ENCODE results near the gene EML1. TPM values are rescaled to one million over a fixed set of nuclear protein-coding genes. Genes with fewer than 3 reads are reported as not detected.

Gene EML1
- total RNA-seq, 5 donors from 2014 or later (not counting 1 experiment from before 2014, with no cell fraction given): 0.53 to 1.4 (median 0.60) TPM; not detected in 2

DNA sequence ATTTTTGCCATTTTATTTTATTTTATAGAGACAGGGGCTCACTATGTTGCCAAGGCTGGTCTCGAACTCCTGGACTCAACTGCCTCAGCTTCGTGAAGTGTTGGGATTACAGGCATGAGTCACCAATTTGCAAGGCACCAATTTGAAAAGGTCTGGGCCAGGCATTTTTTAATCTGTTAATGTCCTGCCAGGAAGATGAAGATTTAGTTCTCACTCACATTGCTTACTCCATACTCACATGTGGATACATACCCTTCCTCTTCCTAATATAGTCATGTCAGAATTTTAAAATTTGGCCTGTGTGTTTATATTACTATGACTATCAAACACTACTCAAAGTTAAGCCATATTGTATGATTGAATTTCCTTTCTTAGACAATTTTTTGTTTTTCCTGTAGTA lies 15.3 kb upstream of the EML1 start:
- H3K4me1 ChIP-seq (ENCODE audit: control insufficient read depth in 1 of 2, extremely low read depth in 1 of 2, insufficient read depth in 2 of 2, low read length in 2 of 2): no peaks in the 10 kb centered on the region
- no peak overlapping the region for H3K4me3 ChIP-seq (ENCODE audit: control insufficient read depth in 1 of 2, extremely low read depth in 1 of 2, low read length in 1 of 2)
- no peak overlapping the region for H3K27ac Mint-ChIP-seq
- no peaks in the 10 kb centered on the region for H3K4me1 Mint-ChIP-seq
- no peak overlapping the region for H3K4me3 Mint-ChIP-seq
- no peaks in the 10 kb centered on the region for H3K36me3 ChIP-seq (ENCODE audit: control insufficient read depth in 2 of 2, extremely low read depth in 1 of 2, insufficient read depth in 1 of 2, low read length in 1 of 2)
- WGBS (ENCODE audit: insufficient coverage): 63% methylated on average over 2 of the region's 2 CpGs
- H3K9me3 ChIP-seq: no peaks in the 10 kb centered on the region
- H3K27me3 ChIP-seq (replicated peaks in 1 of 2; ENCODE audit: control insufficient read depth in 2 of 2, extremely low read depth in 1 of 2, insufficient read depth in 2 of 2, low read length in 1 of 2): peaks cover 3 to 44% of the 10 kb centered on the region in 2 experiments
- CTCF ChIA-PET: no interaction called here
- peaks cover 9 to 16% (median 10%) of the 10 kb centered on the region in 3 donors for H3K9me3 Mint-ChIP-seq
- ATAC-seq (replicated peaks in 1 of 4) (no peak), DNase-seq (no peak)
- H3K36me3 Mint-ChIP-seq: no peaks in the 10 kb centered on the region
- POLR2A ChIA-PET: no interaction called here
- H3K27me3 Mint-ChIP-seq: peaks cover 42 to 43% of the 10 kb centered on the region in 2 donors
- H3K27ac ChIP-seq (ENCODE audit: low read length): no peak overlapping the region

DNA sequence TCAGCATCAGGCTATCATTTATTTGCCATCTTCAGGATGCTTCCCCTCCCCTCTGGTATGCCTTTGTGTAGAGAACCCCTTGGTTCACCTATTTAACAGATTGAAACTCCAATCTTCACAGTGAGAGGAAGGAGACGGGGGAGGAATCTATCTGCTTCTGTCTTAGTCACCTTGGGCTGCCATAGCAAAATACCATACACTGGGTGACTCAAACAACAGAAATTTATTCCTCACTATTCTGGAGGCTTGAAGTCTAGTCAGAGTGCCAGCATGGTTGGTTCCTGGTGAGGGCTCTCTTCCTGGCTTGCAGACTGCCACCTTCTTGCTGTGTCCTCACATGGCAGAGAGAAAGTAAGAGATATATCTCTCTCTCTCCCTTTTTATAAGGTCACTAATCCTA lies 13.5 kb upstream of the EML1 start:
- Mint-ChIP-seq H3K4me3 (no peak overlapping the region), H3K27me3 (peaks cover 39 to 41% of the 10 kb centered on the region in 2 donors), H3K4me1 (no peaks in the 10 kb centered on the region), H3K27ac (no peak overlapping the region), H3K36me3 (no peaks in the 10 kb centered on the region), H3K9me3 (peaks cover 9 to 16% (median 10%) of the 10 kb centered on the region in 3 donors)
- DNase-seq (no peak), ATAC-seq (replicated peaks in 1 of 4) (no peak)
- no peaks in the 10 kb centered on the region for H3K36me3 ChIP-seq (ENCODE audit: control insufficient read depth in 2 of 2, extremely low read depth in 1 of 2, insufficient read depth in 1 of 2, low read length in 1 of 2)
- CTCF ChIA-PET: no interaction called here
- no peak overlapping the region for H3K4me3 ChIP-seq (ENCODE audit: control insufficient read depth in 1 of 2, extremely low read depth in 1 of 2, low read length in 1 of 2)
- no CpG with 5 or more reads among the region's 1 CpG for WGBS (ENCODE audit: insufficient coverage)
- no peaks in the 10 kb centered on the region for H3K4me1 ChIP-seq (ENCODE audit: control insufficient read depth in 1 of 2, extremely low read depth in 1 of 2, insufficient read depth in 2 of 2, low read length in 2 of 2)
- POLR2A ChIA-PET: no interaction called here
- no peak overlapping the region for H3K27ac ChIP-seq (ENCODE audit: low read length)
- peaks cover 3 to 31% of the 10 kb centered on the region in 2 experiments for H3K27me3 ChIP-seq (replicated peaks in 1 of 2; ENCODE audit: control insufficient read depth in 2 of 2, extremely low read depth in 1 of 2, insufficient read depth in 2 of 2, low read length in 1 of 2)
- no peaks in the 10 kb centered on the region for H3K9me3 ChIP-seq

DNA sequence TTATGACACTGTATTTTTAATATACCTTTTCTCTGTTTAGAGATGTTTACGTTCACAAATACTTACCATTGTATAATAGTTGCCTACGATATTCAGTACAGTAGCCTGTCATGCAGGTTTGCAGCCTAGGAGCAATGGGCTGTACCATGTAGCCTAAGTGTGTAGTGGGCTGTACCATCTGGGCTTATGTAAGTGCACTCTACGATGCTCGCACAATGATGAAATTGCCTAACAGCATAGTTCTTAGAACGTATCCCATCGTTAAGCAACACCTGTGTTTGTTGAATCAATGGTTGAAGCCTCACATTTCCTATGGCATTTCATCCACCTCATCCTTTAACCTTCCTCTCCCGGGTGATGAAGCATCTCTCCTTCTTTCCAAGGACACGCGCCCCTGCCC lies 12.5 kb upstream of the EML1 start:
- Mint-ChIP-seq H3K36me3 (no peaks in the 10 kb centered on the region), H3K27me3 (peaks cover 31 to 34% of the 10 kb centered on the region in 2 donors), H3K4me3 (no peak overlapping the region), H3K9me3 (peaks cover 9 to 16% (median 10%) of the 10 kb centered on the region in 3 donors), H3K27ac (no peak overlapping the region), H3K4me1 (no peaks in the 10 kb centered on the region)
- DNase-seq: no peak
- Histone ChIP-seq H3K27ac (ENCODE audit: low read length) (no peak overlapping the region), H3K9me3 (no peaks in the 10 kb centered on the region), H3K4me3 (ENCODE audit: control insufficient read depth in 1 of 2, extremely low read depth in 1 of 2, low read length in 1 of 2) (no peak overlapping the region), H3K27me3 (replicated peaks in 1 of 2; ENCODE audit: control insufficient read depth in 2 of 2, extremely low read depth in 1 of 2, insufficient read depth in 2 of 2, low read length in 1 of 2) (peaks cover 0 to 24% of the 10 kb centered on the region in 2 experiments), H3K4me1 (ENCODE audit: control insufficient read depth in 1 of 2, extremely low read depth in 1 of 2, insufficient read depth in 2 of 2, low read length in 2 of 2) (no peaks in the 10 kb centered on the region), H3K36me3 (ENCODE audit: control insufficient read depth in 2 of 2, extremely low read depth in 1 of 2, insufficient read depth in 1 of 2, low read length in 1 of 2) (no peaks in the 10 kb centered on the region)
- POLR2A ChIA-PET: no interaction called here
- ATAC-seq (replicated peaks in 1 of 4): no peak
- CTCF ChIA-PET: no interaction called here
- 78% methylated on average over 3 of the region's 9 CpGs for WGBS (ENCODE audit: insufficient coverage)

DNA sequence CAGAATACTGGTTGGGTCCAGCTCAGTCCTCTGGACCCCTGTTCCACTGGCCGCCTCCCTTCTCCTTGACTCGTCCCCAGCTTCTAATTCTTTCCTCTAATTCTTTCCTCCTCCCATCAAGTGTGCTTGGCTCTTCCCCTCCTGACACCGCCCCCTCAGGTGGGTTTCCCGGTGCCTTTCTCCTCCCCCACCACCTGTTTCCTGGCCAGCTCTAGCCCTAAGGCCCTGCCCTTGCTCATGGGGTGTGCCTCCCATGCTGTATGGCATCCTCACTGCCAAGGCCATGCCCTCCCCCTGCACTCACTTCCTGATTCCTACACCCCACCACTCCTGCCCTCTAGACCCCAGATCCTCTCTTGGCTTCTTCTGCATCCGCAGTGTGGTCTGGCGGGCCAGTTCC lies 12.1 kb upstream of the EML1 start:
- H3K36me3 ChIP-seq (ENCODE audit: control insufficient read depth in 2 of 2, extremely low read depth in 1 of 2, insufficient read depth in 1 of 2, low read length in 1 of 2): no peaks in the 10 kb centered on the region
- ATAC-seq (replicated peaks in 1 of 4): no peak
- peaks cover 9 to 16% (median 10%) of the 10 kb centered on the region in 3 donors for H3K9me3 Mint-ChIP-seq
- no peak for DNase-seq
- H3K4me3 ChIP-seq (ENCODE audit: control insufficient read depth in 1 of 2, extremely low read depth in 1 of 2, low read length in 1 of 2): no peak overlapping the region
- no peaks in the 10 kb centered on the region for H3K4me1 Mint-ChIP-seq
- H3K36me3 Mint-ChIP-seq: no peaks in the 10 kb centered on the region
- ChIA-PET CTCF (no interaction called here), POLR2A (no interaction called here)
- no peak overlapping the region for H3K4me3 Mint-ChIP-seq
- no peak overlapping the region for H3K27ac ChIP-seq (ENCODE audit: low read length)
- H3K27me3 Mint-ChIP-seq: peaks cover 31 to 32% of the 10 kb centered on the region in 2 donors
- WGBS (ENCODE audit: insufficient coverage): 76% methylated on average over 6 of the region's 6 CpGs
- H3K9me3 ChIP-seq: no peaks in the 10 kb centered on the region
- H3K27ac Mint-ChIP-seq: no peak overlapping the region
- no peaks in the 10 kb centered on the region for H3K4me1 ChIP-seq (ENCODE audit: control insufficient read depth in 1 of 2, extremely low read depth in 1 of 2, insufficient read depth in 2 of 2, low read length in 2 of 2)
- H3K27me3 ChIP-seq (replicated peaks in 1 of 2; ENCODE audit: control insufficient read depth in 2 of 2, extremely low read depth in 1 of 2, insufficient read depth in 2 of 2, low read length in 1 of 2): peaks cover 0 to 24% of the 10 kb centered on the region in 2 experiments

DNA sequence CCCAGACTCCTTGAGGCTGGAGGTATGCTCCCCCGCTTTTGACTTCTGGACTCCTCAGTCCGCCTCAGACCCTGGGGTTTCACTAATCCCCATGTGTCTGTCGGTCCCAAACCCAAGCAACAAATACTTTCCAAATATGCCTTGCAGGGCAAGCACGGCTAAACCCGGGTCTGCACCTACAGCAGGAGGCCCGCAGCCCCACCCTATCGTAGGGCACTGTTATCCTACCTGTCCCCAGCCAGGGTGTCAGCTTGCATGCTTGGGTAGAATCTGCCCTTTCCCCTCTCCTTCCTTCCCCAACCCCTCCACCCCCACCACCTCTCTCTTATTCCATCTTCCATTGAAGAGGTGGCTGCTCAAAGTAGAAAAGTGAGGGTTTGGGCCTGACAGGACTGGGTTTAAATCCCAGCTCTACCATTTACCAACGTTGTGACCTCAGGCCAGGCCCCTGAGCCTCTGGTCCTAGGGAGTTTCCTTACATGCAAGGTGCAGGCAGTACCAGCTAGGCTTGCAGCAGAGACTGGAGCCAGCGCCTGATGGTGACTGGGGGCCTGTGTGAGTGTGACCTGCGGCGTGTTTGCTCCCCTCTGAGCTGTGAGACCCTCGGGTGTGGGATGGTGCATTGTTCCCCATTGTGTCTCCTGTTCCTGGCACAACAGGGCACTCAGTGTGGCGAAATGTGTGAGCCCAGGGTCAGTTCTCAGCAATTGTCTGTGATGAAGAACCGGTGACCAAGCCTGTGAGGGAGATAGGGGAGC lies 11.2 kb upstream of the EML1 start:
- H3K27me3 ChIP-seq (replicated peaks in 1 of 2; ENCODE audit: control insufficient read depth in 2 of 2, extremely low read depth in 1 of 2, insufficient read depth in 2 of 2, low read length in 1 of 2): peaks cover 0 to 24% of the 10 kb centered on the region in 2 experiments
- Mint-ChIP-seq H3K9me3 (peaks cover 9 to 16% (median 10%) of the 10 kb centered on the region in 3 donors), H3K4me3 (no peak overlapping the region), H3K4me1 (no peaks in the 10 kb centered on the region), H3K27ac (no peak overlapping the region), H3K36me3 (no peaks in the 10 kb centered on the region), H3K27me3 (peaks cover 29 to 32% of the 10 kb centered on the region in 2 donors)
- CTCF ChIA-PET: no interaction called here
- no peak for ATAC-seq (replicated peaks in 1 of 4)
- no peaks in the 10 kb centered on the region for H3K4me1 ChIP-seq (ENCODE audit: control insufficient read depth in 1 of 2, extremely low read depth in 1 of 2, insufficient read depth in 2 of 2, low read length in 2 of 2)
- H3K9me3 ChIP-seq: no peaks in the 10 kb centered on the region
- POLR2A ChIA-PET: no interaction called here
- 84% methylated on average over 12 of the region's 14 CpGs for WGBS (ENCODE audit: insufficient coverage)
- no peak overlapping the region for H3K27ac ChIP-seq (ENCODE audit: low read length)
- no peak overlapping the region for H3K4me3 ChIP-seq (ENCODE audit: control insufficient read depth in 1 of 2, extremely low read depth in 1 of 2, low read length in 1 of 2)
- no peaks in the 10 kb centered on the region for H3K36me3 ChIP-seq (ENCODE audit: control insufficient read depth in 2 of 2, extremely low read depth in 1 of 2, insufficient read depth in 1 of 2, low read length in 1 of 2)
- DNase-seq: no peak

DNA sequence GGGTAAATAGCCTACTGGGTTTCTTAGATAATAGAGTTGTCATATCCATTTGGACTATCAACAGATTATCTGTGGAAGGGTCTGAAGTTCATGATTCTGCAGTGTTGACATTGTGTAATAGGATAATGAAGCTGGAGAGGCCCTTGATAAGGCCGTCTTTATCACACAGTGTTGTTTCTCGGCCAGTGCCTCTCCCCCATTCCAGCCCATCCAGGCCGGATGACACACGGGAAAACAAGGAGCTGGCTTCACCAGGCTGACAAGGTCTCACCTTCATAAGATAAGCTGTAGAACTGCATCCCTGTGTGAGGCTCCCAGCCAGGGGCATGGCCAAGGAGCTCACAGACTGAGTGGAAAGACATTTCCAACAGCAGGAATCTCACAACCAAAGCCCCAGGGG lies 8.7 kb upstream of the EML1 start:
- ChIA-PET CTCF (no interaction called here), POLR2A (no interaction called here)
- Mint-ChIP-seq H3K4me3 (no peak overlapping the region), H3K9me3 (peaks cover 0 to 2% (median 1%) of the 10 kb centered on the region in 3 donors), H3K36me3 (no peaks in the 10 kb centered on the region), H3K4me1 (peaks cover 0 to 2% (median 1%) of the 10 kb centered on the region in 3 donors), H3K27me3 (peaks cover 17 to 22% of the 10 kb centered on the region in 2 donors), H3K27ac (no peak overlapping the region)
- no peak for ATAC-seq (replicated peaks in 1 of 4)
- no peaks in the 10 kb centered on the region for H3K4me1 ChIP-seq (ENCODE audit: control insufficient read depth in 1 of 2, extremely low read depth in 1 of 2, insufficient read depth in 2 of 2, low read length in 2 of 2)
- WGBS (ENCODE audit: insufficient coverage): 92% methylated on average over 4 of the region's 4 CpGs
- no peak overlapping the region for H3K27ac ChIP-seq (ENCODE audit: low read length)
- H3K27me3 ChIP-seq (replicated peaks in 1 of 2; ENCODE audit: control insufficient read depth in 2 of 2, extremely low read depth in 1 of 2, insufficient read depth in 2 of 2, low read length in 1 of 2): peaks cover 0 to 20% of the 10 kb centered on the region in 2 experiments
- H3K4me3 ChIP-seq (ENCODE audit: control insufficient read depth in 1 of 2, extremely low read depth in 1 of 2, low read length in 1 of 2): no peak overlapping the region
- DNase-seq: no peak
- H3K36me3 ChIP-seq (ENCODE audit: control insufficient read depth in 2 of 2, extremely low read depth in 1 of 2, insufficient read depth in 1 of 2, low read length in 1 of 2): no peaks in the 10 kb centered on the region
- no peaks in the 10 kb centered on the region for H3K9me3 ChIP-seq
